Skin epidermis (tissue), 12 donors: ENCODE data around the gene SCAPER.
"Not testable (repeated sequence)": the region's sequence is repeated elsewhere in the genome, so short reads cannot be mapped to it uniquely, and the experiment has no call there.

ENCODE experiments used
- H3K27ac ChIP-seq, 21 experiments: fragments of 200-600 bp; sonication (generic) in 11 of 21; one replicate each; pipeline ENCODE4 v1.5.0; 2020; ENCODE audit warnings: mild to moderate bottlenecking in 3 of 21, inconsistent platforms in 2 of 21, moderate library complexity in 2 of 21
- H3K4me3 ChIP-seq, 7 experiments: fragments of 200-600 bp; sonication (generic) in 2 of 7; one replicate each; pipeline ENCODE4 v1.5.0; 2020; ENCODE audit warnings: inconsistent platforms in 2 of 7, mild to moderate bottlenecking in 2 of 7, moderate library complexity in 1 of 7

Gene SCAPER

DNA sequence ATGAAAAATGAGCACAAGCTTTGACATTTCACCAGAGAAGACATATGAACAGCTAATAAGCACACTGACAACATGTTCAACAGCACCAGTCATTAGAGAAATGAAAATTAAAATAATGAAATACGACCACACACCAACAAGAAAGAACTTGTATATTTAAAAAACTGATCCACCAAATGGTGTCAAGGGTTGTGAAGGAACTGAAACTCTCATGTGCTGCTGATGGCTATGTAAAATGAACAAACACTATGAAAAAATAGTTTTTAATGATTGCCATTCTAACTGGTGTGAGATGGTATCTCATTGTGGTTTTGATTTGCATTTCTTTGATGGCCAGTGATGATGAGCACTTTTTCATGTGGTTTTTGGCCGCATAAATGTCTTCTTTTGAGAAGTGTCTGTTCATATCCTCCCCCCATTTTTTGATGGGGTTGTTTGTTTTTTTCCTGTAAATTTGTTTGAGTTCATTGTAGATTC is 193.8 kb downstream of the SCAPER start:
- Histone ChIP-seq H3K27ac (no peak overlapping the region), H3K4me3 (no peak overlapping the region)

DNA sequence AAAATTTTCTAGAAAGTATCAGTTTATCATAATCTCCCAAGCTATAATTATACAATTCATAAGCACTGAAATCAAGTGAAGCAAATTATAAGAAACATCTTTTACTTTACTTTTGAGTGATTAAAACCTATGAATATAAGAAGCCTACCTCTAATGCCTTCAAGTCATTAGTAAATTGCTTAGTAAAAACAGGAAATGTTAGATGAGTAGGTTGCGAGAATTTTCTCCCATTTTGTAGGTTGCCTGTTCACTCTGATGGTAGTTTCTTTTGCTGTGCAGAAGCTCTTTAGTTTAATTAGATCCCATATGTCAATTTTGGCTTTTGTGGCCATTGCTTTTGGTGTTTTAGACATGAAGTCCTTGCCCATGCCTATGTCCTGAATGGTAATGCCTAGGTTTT is 201.1 kb downstream of the SCAPER start:
- not testable (repeated sequence) for H3K27ac ChIP-seq, H3K4me3 ChIP-seq

DNA sequence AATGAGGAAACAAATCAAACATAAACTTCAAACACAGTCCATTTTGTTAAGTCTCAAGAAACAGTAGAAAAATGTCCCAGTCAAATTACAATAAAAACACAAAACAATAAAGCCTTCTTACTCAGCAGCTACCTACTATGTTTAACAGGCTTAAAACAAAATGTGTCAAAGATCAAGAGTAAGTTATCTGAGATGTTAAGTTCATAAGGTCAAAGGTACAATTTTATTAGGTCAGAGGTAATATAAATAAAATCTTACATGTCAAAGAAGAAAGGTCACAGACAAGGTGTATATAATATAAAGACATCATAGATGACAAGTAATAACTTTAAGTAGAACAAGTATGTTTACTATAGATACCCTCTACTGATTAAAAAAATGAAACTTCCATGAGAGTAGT is 208.3 kb downstream of the SCAPER start:
- H3K27ac ChIP-seq: no peak overlapping the region

DNA sequence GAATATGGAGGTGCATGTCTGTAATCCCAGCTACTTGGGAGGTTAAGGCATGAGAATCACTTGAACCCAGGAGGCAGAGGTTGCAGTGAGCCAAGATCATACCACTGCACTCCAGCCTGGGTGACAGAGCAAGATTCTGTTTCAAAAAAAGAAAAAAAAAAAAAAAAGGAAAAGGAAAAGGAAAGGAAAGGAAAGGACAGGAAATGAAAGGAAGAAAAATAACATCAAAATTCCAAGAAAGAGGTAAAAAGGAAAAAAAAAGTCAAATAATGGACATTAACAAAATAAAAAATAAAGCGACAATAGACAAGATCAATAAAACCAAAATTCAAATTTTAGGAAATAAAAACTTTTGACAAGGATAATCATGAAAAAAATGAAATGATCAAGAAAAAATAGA is 212.6 kb downstream of the SCAPER start:
- H3K27ac ChIP-seq, H3K4me3 ChIP-seq: not testable (repeated sequence)

More for the DNA sequence above, 208.3 kb downstream of the SCAPER start:
- H3K4me3 ChIP-seq: no peak overlapping the region

DNA sequence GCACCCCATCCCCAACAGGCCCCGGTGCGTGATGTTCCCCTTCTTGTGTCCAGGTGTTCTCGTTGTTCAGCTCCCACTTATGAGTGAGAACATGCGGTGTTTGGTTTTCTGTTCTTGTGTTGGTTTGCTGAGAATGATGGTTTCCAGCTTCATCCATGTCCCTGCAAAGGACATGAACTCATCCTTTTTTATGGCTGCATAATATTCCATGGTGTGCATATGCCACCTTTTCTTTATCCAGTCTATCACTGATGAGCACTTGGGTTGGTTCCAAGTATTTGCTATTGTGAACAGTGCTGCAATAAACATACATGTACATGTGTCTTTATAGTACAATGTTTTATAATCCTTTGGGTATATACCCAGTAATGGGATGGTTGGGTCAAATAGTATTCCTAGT is 217.5 kb downstream of the SCAPER start:
- H3K27ac ChIP-seq, H3K4me3 ChIP-seq: not testable (repeated sequence)

DNA sequence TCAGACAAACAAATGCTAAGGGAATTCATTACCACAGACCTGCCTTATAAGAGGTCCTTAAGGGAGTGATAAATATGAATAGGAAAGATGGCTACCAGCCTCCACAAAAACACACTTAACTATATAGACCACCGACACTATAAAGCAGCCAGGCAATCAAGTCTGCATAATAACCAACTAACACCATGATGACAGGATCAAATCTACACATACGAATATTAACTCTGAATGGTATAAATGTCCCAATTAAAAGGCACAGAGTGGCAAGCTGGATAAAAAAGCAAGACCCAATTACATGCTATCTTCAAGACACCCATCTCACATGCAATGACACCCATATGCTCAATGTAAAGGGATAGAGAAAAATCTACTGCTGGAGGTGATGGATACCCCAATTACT is 221.1 kb downstream of the SCAPER start:
- Histone ChIP-seq H3K4me3 (no peak overlapping the region), H3K27ac (no peak overlapping the region)

DNA sequence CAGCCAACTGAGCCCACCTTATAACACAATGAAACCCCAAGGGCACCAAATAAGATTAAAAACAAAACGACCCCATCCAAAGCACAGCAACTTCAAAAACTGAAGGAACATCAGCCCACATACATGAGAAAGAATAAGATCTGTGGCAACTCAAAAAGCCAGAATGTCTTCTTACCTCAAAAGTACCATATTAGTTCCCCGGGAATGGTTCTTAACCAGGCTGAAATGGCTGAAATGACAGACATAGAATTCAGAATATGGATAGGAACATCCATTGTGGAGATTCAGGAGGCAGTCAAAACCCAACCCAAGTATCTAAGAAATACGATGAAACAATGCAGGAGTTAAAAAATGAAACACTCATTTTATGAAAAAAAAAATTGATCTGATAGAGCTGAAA is 222.3 kb downstream of the SCAPER start:
- no peak overlapping the region for H3K4me3 ChIP-seq
- no peak overlapping the region for H3K27ac ChIP-seq

DNA sequence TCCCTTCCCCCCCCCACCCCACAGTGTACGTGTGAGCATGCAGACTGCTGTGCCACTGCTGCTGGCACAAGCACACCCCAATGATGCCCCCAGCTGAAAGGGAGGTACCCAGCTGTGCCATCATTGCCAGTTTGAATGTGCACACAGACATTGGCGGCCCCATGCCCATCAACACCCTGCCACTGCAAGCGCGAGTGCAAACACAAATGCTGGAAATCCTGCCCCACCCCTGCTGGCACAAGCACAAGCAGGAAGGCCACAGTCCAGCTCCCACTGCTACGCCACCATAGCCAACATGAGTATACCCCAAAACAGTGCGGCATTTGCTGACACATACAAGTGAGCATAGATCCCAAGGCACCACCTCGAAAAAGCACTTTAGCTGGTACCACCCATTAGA is 222.9 kb downstream of the SCAPER start:
- Histone ChIP-seq H3K4me3 (no peak overlapping the region), H3K27ac (no peak overlapping the region)

DNA sequence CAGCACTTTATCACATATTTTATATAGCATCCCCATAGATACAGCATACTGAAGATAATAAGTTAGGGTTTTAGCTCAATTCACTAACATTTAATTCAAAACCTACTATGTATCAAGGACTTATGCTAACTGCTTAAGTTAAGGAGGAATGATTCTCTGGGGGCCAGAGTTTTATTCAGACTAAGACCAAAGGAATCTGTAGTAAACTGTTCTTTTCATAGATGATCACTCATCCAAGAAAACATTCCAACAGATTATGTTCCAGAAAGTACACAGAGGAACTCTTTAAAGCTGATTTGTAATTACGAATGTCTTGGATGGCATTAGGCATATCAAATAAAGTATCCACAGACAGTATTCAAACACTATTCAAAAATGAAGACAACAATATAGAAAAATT is 226.4 kb downstream of the SCAPER start:
- H3K4me3 ChIP-seq: no peak overlapping the region
- no peak overlapping the region for H3K27ac ChIP-seq

DNA sequence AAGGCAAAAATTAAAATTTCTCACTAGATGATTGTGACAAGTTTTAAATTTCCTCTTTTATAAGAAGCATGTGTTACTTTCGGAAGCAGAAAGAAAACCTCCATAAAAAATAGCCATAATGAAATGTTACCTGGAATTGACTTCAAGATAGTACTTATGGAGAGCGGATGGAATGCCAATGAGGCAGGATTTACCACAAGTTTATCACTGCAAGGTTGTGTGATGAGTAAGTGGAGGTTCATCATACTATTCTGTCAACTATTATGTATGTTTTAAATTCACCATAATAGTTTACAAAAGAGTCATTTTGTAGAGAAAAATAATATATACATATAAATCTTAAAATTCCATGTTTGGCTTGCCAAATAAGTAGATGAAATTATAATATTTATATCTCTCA is 230.3 kb downstream of the SCAPER start:
- no peak overlapping the region for H3K27ac ChIP-seq
- H3K4me3 ChIP-seq: no peak overlapping the region

DNA sequence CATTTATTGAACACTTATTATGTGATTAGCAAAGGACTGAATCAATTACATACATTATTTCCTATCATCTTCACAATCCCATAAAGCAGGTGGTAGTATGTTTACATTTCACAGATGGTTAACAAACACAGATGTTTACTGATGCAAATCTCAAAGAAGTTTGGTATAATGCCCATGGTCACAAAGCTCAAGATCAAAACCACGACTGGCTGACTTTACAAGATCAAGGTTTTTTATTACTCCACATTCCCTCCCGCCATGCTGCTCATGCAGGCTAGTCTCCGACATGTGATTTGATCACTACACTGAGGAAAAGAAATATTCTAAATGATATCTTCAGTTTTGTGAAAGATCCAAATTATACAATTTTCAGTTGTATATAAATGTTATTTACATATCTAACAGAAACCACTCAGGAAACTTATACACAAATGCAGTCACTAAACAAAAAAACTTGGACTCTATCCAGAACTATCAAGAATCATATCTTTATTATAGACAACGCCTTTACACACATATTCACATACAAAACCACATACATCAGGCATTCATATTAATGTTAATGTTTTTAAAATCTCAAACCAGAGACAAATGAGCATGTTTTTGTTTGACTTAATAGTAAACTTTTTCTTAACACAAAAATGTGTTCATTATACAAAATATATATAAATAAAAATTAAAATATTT is 235.5 kb downstream of the SCAPER start:
- no peak overlapping the region for H3K27ac ChIP-seq
- H3K4me3 ChIP-seq: no peak overlapping the region

DNA sequence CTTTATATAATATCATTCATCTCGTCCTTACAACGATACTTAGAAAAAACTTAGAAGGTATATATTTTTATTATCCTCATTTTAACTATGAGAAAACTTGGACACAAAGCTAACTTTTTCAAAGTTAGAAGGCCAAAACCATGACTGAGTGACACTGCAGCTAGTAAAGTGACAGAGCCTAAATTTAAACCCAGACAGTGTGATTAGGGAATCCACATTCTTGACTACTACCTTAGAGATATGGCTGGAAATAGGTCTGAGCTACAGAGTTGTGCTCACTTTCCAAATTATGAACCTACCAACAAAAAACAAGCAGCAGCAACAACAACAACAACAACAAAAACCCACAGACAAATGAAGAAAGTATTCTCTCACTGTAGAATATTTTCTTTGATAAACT is 236.2 kb downstream of the SCAPER start:
- H3K4me3 ChIP-seq: no peak overlapping the region

DNA sequence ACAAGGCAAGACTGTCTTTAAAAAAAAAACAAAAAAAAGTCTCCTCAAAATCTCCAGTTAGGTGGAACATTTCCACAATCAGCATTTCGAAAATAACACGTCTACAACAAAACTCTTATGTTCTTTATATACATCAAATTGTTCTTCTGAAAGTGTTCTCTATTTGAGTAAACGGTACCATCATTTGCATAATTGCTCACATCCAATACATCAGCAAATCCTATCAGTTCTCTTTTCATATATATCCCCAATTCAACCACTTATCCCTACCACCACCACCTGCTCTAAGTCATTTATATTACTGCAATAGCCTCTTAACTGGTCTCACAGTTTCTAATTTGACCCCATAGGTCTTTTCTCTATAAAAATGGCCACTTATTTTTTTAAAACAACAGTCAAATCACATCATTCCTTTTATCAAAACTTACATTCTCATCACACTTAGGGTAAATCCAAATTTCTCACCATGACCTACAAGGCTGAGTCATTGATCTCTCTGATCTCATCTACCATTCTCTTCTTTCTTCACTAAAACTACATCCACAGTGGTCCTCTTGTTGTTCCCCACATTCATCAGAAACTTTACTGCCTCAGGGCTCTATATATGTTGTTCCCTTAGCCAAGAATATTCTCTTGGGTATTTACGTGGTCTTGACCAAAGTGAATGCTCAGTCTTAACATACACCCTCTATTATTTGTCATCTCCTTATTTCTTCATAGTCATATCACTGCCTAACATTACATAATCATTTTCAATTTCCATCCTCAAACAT is 237.0 kb downstream of the SCAPER start:
- Histone ChIP-seq H3K4me3 (no peak overlapping the region), H3K27ac (no peak overlapping the region)

More for the DNA sequence above, 236.2 kb downstream of the SCAPER start:
- H3K27ac ChIP-seq: no peak overlapping the region

DNA sequence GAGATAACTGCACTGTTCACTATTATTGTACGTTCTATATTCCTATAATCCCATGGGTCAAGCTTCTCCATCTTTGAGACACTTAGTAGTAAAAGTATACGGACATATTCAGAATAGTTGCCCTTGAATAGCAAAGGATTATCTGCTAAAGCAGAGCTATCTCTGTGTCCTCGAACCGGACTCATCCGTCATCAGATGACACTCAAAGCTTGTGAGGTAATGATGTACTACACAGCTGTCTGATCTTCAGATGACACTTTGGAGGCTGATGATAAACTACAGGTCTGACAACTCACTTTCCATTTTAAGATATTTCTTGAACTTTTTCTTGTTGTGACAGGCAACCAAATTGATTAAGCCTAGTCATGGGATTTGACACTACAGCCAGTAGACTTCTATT is 240.2 kb downstream of the SCAPER start:
- H3K4me3 ChIP-seq: no peak overlapping the region
- no peak overlapping the region for H3K27ac ChIP-seq

DNA sequence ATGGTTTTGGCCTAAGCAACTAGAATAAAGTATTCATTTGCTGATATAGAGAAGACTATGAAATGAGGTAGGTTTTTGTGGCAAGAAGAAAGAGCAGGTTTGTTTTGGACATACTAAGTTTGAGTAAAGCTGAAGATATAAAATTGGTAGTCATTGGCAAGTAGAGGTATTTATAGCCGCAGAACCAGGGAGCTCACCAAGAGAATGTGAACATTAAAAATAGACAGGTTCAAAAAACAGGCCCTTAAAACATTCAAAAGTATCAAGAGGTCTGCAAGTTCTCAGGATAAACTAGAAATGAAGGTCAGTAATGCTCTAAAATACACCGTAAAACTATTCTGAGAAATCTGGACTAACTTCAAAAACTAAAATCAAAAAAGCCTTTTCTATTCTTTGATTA is 240.7 kb downstream of the SCAPER start:
- Histone ChIP-seq H3K4me3 (no peak overlapping the region), H3K27ac (no peak overlapping the region)

DNA sequence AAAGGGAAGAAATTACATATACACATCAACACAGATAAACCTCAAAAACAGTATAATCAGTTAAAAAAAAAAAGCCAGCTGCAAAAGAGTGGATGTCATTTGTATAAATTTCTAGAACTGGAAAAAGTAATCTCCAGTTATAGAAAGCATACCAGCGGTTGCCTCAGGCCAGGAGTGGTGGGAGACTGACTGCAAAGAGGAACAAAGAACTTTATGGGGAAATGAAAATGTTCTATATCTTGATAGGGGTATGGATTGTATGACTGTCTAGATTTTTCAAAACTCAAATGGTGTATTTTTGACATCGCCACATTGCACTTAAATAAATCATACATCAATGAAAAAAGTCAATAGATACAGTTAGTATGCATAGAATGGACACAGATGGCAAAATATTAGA is 241.6 kb downstream of the SCAPER start:
- Histone ChIP-seq H3K4me3 (no peak overlapping the region), H3K27ac (no peak overlapping the region)

DNA sequence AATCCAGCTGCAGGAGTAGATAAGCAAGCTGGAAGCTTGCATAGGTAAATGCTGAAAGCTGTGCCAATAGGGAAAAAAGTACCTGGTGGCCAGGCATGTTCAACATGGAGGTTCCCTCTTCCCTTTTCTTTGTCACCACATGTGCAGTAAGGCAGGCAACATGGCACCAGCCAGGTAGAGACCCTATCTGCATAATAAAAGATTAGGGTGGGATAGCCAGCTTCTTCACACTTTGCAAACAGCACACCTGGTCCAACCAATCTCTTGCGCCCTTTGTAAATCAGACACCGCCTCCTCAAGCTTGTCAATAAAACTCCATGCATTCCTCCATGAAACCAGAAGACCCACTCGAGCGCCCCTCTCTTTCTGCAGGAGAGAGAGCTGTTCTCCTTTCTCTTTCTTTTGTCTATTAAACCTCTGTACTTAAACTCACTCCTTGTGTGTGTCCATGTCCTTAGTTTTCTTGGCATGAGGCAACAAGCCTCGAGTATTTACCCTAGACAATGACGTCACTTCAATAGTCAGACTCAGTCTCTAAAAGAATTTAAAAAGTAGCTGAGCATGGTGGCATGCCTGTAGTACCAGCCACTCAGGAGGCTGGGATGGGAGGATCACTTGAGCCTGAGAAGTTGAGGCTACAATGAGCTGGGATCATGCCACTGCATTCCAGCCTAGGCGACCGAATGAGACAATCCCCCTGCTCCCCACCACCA is 256.3 kb downstream of the SCAPER start:
- Histone ChIP-seq H3K27ac (no peak overlapping the region), H3K4me3 (no peak overlapping the region)

DNA sequence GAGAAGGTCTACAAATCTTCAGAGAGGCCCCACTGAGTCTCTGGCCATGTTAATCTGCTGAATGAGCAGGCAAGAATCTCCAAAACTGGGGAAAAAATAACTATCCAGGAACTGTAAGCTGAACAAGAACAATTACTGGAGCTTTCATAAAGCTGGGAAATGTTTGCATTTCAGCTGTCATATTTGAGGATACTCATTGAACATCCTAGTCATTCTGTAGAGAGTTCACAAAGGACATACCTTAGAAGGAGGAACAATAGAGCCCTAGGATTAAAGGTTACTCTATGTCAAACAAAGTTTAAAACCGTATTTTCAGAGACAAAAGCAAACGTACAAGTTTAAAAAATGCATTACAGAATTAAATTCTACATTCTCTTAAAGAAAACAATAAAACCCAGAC is 257.5 kb downstream of the SCAPER start:
- no peak overlapping the region for H3K4me3 ChIP-seq
- H3K27ac ChIP-seq: no peak overlapping the region

DNA sequence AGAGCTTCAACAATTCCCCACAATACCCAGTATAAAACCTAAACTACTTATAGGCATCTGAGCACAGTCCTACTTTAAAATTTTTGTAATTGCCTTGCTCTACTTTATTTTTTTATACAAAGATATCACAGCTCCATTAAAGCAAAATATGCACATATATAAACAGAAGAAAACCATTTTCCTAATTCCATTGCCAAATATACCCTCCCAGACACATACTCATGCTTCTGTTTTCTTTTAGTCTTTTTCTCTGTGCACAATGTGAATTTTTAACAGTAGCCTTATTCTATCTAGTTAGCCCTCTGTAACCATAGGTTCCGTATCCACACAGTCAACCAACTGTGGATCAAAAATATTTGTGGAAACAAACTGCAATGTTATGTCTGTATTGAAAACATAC is 260.5 kb downstream of the SCAPER start:
- no peak overlapping the region for H3K4me3 ChIP-seq

DNA sequence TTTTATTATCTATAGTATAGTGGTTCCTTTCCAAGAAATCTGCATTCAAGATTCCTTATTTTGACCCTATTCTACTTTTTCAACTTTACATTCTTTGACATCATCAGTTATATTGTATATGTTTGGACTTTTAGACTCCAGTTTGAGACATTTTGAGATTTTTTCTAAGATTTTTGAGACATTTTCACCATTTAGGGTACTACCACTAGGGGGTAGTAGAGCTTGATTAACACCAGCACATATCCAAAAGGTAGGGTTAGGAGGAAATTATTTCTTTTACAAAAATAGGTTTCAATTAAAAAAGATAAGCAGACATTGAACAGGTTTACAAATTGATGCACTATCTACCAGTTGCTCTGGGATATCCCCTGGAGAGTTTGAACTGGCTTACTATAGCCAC is 262.5 kb downstream of the SCAPER start:
- H3K27ac ChIP-seq: no peak overlapping the region
- H3K4me3 ChIP-seq: no peak overlapping the region

More for the DNA sequence above, 260.5 kb downstream of the SCAPER start:
- H3K27ac ChIP-seq: no peak overlapping the region

DNA sequence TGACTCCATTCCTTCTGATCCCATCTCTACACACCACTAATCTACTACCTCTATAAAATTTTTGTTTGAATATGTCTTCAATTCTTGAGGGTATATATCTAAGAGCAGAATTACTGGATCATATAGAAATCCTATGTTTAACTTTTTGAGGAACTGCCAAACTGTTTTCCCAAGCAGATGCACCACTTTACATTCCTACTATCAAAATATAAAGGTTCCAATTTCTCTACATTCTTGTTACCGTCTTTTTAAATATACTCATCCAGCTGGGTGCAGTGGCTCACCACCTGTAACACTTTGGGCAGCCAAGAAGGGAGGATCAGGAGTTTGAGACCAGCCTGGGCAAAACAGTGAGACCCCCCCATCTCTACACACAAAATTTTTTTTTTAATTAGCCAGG is 268.0 kb downstream of the SCAPER start:
- no peak overlapping the region for H3K27ac ChIP-seq
- H3K4me3 ChIP-seq: no peak overlapping the region
